Mammary epithelial cell (primary cell): Measurements from ENCODE around the gene EPHB3.

Source experiments
- EZH2 ChIP-seq: IDR thresholded peaks from 2 replicates; pipeline ENCODE4 v1.6.1; 2012; ENCODE audit warnings: low read length, inconsistent platforms, borderline replicate concordance
- TF ChIP-seq, protein P1 (sequence below), 2 donors: IDR thresholded peaks in 1 of 2; conservative IDR thresholded peaks in 1 of 2; 2 replicates each; pipeline ENCODE4 v1.5.1; 2011 to 2012; ENCODE audit warnings: inconsistent platforms in 2 of 2, low read length in 2 of 2, mild to moderate bottlenecking in 2 of 2, control low read depth in 1 of 2, low read depth in 1 of 2; ENCODE audit not compliant: insufficient read depth in 1 of 2; ENCODE audit errors: extremely low read depth in 1 of 2

DNA sequence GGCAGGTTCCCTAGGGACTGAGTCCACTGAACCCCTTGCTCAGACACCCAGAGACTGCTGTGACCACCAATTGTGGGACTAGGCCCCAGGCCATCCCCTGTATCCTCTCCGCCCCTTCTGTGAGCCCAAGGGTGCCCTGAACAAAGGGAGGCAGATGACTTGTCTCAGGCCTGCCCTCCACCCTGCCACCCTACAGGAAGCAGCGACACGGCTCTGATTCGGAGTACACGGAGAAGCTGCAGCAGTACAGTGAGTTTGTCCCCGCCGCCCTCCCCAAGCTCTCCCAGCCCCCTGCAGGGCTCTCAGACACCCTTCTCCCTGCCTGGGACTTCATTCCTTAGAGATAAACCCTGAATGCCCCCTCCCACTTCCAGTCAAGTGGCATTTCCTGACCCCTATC is 16.6 kb downstream of the EPHB3 start:
- TF ChIP-seq, protein P1, sequence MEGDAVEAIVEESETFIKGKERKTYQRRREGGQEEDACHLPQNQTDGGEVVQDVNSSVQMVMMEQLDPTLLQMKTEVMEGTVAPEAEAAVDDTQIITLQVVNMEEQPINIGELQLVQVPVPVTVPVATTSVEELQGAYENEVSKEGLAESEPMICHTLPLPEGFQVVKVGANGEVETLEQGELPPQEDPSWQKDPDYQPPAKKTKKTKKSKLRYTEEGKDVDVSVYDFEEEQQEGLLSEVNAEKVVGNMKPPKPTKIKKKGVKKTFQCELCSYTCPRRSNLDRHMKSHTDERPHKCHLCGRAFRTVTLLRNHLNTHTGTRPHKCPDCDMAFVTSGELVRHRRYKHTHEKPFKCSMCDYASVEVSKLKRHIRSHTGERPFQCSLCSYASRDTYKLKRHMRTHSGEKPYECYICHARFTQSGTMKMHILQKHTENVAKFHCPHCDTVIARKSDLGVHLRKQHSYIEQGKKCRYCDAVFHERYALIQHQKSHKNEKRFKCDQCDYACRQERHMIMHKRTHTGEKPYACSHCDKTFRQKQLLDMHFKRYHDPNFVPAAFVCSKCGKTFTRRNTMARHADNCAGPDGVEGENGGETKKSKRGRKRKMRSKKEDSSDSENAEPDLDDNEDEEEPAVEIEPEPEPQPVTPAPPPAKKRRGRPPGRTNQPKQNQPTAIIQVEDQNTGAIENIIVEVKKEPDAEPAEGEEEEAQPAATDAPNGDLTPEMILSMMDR (conservative IDR thresholded peaks at IDR 0.05 in 1 of 2, IDR thresholded peaks at IDR 0.05 in 1 of 2; ENCODE audit: extremely low read depth in 1 of 2, insufficient read depth in 1 of 2, low read depth in 1 of 2, low read length in 2 of 2): no peak
- no peak for TF ChIP-seq EZH2
